Left lobe of liver (tissue), 2 donors: Measurements from ENCODE around the gene RPL37. TPM values are rescaled to one million over a fixed set of nuclear protein-coding genes. Genes with fewer than 3 reads are reported as not detected.
"Not testable (repeated sequence)": the region's sequence is repeated elsewhere in the genome, so short reads cannot be mapped to it uniquely, and the experiment has no call there.

Experiments
- ATAC-seq: fragments of 200-7000 bp; cut with Tn5 transposase; one replicate; pipeline ENCODE4 v1.9.1; 2020; ENCODE audit warnings: mild to moderate bottlenecking, moderate library complexity
- DNase-seq: peaks from one replicate; pipeline ENCODE4 v3.0.0-alpha.2; 2020; ENCODE audit warnings: low spot score
- total RNA-seq: library from RNA; stranded (reverse); gene quantifications from one replicate; pipeline ENCODE4 v1.2.1, GENCODE V29; 2021
- donor health status: DM: no; HTN: no; CAD: no; lungs with moderate emphysema.
- donor health status: DM: no; HTN: yes; CAD: no.

Gene RPL37
- total RNA-seq, 1 donor from 2014 or later: 375 TPM

DNA sequence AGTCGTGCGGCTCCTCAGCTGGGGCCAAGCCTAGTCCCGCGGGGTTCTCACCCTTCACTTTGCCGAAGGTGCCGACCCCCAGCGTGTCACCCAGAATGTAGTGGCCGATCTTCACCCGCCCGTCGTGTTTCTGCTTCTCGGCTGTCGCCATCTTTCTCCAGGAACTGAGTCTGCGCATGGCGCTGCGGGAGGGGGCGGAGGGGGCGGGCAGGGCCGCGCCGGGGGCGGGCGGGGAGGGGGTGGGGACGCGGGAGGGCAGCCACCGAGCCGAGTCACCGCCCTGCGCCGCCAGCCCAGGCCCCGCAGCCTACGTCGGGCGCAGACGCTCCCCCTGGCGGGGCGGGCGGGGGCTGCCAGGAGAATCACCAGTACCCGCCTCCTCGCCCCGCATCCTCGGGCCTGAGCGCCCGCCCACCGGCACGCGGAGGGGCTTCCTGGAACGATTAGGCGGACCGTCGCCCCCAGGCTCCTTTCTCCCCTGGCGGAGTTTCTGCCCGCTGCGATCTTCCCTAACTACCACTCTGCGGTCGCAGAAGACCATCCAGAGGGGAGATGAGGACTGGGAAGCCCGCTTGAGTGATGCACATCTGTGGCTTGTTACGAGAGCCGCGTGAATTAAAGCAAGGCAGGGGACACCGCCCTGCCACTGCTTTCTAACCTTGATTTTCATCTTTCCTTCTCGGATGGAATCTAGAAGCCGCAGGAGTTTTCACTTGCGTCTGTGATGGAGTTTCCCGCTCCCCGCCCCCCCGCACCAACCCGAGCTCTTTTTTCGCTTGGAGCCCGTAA, 36.8 kb downstream of the RPL37 start, which contains the start of gene PRKAA1:
Gene PRKAA1 (minus strand): TSS at position 363 of the 789 bp plus-strand sequence. CDS start 185 bp downstream, at position 178.
- ATAC-seq (peak; percentile 95), DNase-seq (peak; percentile 91)

DNA sequence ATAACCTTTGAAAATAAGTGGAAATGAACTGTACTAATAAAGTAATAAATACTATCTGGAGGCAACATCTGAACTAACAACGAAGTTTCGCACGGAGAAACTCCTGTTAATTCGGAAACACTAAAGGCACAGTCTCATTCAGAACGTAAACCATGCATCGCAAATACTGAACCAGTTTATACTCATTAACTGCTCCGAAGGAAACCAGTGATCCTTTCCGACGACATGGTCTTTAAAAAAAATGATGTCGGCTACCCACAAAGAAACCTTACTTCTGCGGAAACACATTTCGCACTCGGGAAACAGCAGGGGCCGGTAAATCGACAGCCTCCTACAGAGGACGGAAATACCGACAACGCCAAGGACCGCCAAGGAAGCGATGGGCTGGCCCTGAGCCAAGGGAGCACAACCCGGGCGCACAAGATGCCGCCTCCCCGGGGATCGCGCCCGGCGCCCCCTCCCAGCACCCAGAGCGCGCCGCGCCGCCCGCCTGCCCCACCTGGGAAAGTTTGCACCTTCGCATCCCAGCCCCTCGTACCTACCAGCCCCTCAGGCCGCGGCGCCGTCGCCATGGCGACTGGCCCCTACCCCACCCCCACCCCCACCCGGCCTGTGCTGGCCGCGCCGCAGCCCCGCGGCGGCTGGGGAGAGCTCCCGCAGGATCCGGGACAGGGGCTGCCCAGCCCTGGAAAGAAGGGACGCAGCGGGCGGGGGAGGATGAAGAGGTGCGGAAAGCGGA, 37.6 kb downstream of the RPL37 start:
- peak; percentile 69 for ATAC-seq
- peak; percentile 78 for DNase-seq

DNA sequence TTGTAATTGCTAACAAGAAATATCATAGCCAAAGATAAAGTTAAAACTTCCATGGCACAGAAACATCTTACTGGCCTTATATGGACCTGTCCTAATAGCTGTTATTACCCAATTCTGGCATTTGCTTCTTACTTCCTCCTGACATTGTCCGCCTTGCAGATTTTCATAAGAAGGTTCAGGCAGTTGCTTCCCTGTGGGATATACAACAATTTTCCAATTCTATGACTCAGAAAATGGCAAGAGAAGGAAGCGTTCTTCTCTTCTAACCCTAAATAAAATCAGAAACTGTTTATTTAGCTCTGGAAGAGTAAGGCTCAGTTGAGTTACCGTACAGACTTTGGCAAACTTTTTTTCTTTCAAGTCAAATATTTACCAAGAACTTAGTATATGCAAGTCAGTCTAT, 38.5 kb downstream of the RPL37 start:
- no peak for DNase-seq

DNA sequence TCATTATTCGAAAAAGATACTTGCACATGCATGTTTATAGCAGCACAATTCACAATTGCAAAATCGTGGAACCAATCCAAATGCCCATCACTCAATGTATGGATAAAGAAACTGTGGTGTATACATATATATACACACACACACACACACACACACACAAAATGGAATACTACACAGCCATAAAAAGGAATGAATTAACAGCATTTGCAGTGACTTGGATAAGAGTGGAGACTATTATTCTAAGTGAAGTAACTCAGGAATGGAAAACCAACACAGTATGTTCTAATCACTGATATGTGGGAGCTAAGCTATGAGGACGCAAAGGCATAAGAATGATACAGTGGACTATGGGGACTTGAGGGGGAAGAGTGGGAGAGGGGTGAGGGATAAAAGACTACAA, 40.1 kb downstream of the RPL37 start:
- not testable (repeated sequence) for DNase-seq, ATAC-seq

More for the DNA sequence above, 38.5 kb downstream of the RPL37 start:
- no peak for ATAC-seq

DNA sequence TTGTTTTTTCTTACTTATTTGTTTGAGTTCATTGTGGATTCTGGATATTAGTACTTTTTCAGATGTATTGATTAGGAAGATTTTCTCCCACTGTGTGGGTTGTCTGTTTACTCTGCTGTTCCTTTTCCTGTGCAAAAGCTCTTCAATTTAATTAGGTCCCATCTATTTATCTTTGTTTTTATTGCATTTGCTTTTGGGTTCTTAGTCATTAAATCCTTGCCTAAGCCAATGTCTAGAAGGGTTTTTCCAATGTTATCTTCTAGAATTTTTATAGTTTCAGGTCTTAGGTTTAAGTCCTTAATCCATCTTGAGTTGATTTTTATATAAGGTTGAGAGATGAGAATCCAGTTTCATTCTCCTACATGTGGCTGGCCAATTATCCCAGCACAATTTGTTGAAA, 40.7 kb downstream of the RPL37 start:
- not testable (repeated sequence) for DNase-seq, ATAC-seq

DNA sequence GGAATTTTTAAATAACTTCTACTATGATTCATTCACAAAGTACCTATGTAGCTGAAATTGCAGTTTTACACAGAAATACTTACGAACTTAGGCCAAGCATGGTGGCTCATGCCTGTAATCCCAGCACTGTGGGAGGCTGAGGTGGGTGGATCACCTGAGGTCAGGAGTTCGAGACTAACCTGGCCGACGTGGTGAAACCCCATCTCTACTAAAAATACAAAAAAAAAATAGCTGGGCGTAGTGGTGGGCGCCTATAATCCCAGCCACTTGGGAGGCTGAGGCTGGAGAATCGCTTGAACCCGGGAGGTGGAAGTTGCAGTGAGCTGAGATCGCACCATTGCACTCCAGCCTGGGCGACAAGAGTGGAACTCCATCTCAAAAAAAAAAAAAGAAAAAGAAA, 42.3 kb downstream of the RPL37 start:
- not testable (repeated sequence) for DNase-seq, ATAC-seq

DNA sequence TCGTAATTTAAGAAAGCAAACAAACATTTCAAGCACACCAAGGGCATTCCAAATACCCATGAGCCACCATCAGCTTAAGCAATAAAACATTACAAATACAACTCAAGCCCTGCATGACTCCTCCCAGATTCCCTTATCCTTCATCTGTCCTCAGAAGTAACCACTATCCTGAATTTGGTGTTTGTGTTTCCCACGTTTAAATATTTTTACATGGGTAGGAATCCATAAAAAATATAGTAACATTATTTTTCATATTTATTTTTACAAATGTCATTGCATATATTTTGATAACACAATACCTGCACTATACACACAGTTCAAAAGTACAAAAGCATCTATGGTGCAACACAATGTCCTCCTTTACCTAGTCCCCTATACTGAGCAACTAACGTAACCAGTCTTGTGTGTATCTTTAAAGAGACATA, 43.3 kb downstream of the RPL37 start:
- no peak for DNase-seq
- ATAC-seq: peak; percentile 64

DNA sequence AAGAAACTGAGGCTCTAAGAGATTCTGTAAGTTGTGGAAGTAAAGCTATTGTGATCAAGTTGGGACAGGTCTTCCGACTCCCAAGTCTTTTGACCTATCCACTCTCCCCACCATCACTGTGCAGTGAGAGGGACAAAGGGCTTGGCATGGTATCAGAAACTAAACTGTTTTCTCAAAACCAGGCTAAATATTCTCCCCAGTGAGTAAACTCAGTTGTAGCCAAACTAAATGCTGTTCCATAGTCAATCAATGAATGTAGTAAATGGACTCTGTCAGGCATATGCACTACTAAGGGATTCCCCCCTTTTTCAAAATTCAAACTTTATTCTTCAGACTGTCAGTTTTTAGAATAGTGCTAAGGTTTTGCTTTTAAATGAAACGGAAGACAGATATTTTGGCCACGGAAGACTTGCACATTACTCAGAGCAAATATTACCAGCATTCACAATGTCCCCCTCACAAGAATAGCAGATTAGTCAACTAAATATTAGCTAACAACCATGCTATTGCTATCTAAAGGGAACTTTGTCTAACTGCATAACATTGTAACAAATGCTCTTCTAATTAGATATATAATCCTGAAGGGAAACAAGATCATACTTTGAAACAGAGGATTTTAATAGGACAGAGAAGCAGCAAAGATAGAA, 44.0 kb downstream of the RPL37 start:
- no peak for DNase-seq
- peak; percentile 87 for ATAC-seq

DNA sequence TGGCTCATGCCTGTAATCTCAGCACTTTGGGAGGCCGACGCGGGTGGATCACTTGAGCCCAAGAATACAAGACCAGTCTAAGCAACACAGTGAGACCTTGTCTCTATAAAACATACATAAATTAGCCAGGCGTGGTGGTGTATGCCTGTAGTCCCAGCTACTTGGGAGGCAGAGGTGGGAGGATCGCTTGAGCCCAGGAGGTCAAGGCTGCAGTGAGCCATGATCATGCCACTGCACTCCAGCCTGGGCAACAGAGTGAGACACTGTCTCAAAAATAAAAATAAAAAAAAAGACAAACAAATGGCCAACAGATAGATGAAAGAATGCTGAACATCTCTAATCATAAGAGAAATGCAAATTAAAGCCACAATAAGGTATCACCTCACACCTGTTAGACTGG, 46.1 kb downstream of the RPL37 start:
- not testable (repeated sequence) for ATAC-seq, DNase-seq

DNA sequence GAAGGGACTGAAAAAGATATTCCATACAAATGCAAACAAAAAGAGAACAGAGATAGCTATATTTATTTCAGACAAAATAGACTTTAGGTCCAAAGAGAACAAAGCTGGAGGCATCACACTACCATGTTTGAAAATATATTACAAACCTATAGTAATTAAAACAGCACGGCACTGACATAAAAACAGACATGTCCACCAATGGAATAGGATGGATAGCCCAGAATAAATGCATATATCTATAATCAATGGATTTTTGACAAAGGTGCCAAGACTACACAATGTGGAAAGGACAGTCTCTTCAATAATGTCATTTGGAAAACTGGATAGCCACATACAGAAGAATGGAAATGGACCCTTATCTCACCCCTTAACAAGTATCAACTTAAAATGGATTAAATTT, 47.0 kb downstream of the RPL37 start:
- no peak for ATAC-seq

DNA sequence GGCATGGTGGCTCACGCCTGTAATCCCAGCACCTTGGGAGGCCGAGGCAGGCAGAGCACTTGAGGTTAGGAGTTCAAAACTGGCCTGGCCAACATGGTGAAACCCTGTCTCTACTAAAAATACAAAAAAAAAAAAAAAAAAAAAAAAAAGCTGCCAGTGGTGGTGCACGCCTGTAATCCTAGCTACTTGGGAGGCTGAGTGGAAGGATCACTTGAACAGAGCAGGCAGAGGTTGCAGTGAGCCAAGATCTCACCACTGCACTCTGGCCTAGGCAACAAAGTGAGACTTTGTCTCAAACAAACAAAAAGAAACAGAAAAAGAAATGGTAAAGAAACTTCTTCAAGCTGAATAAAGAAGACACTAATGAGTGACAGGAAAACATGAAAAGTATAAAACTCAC, 48.4 kb downstream of the RPL37 start:
- DNase-seq, ATAC-seq: not testable (repeated sequence)

More for the DNA sequence above, 47.0 kb downstream of the RPL37 start:
- DNase-seq: no peak

DNA sequence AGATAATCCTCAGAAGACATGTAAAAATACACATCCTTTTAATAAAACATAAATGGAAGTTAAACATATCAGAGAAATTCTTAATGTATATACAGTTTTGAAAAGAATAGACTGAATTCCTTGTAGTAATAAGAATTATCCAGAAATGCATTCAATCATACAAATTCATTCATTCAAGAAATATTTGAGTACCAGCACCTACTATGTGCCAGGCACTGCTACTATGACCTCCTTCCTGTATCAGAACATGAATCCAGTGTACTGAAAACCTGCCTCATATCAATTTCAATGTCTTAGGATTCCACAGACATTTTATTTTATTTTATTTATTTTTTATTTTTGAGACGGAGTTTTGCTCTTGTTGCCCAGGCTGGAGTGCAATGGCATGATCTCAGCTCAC, 50.1 kb downstream of the RPL37 start:
- DNase-seq (no peak), ATAC-seq (no peak)

DNA sequence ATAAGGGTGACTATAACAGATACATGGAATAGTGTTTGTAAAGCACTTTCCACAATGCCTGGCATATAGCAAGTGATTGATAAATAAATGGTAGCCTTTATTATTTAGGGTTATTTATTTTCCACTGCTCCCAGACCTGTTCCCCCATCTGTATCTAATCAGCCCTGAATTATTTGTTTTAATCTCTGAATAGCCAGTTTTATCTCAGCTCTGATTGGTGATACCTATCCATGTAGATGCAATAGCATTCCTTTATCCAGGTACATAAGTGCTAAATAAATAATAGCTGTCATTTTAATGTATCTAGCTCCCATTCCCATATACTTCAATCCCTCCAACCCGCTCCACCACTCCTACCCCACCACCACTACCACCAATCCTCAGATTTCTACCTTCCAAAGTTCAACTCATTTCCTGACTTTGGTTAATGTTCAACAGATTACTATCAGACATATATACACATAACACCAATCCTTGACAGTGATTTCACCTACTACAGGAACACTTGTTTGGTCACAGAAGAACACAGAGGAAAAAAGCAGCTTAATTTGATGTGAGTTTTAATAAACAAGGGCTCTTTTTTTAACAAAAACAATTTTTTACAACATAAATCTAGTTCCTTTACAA, 50.9 kb downstream of the RPL37 start:
- ATAC-seq (peak; percentile 86), DNase-seq (no peak)

DNA sequence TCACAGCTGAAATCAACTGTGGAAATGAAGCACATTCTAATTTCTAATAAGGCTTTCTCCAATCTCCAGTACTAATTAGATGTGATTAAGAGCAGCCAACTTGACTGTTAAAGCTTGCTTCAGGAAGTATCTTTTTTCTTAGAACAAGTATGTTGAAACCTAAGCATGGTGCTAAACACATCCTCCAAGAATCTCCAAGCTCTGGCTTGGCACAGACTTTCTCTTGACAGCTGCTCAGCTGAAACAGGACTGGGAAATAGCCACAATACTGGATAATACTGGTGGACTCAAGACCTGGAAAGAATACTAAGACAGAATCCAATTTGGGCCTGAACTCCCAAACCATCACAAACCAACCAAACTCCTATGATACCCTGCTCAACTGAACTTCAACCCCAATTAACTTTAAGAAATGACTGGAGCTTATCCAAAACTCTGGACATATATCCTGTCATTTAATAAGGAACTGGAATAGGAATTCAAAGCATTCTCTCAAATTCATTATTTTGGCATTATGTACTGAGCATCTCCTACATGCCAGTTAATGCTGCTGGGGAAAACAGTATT, 53.1 kb downstream of the RPL37 start:
- ATAC-seq: no peak
- DNase-seq: no peak

DNA sequence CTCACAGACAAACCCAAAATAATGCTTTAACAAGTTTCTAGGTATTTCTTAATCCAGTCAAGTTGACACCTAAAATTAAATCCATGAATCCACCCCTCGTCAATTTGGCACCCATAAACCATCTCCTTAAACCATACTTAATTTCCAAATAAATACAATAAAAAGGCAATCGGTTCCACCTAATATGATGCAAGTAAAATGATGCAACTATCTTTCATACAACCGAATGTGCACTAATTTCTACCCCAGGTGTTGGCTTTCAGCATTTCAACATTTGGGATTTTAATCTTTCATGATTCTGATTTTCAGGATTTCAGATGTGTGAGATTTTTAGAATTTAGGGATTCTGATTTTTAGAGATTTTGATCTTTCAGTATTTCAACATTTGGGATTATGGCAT, 54.2 kb downstream of the RPL37 start:
- no peak for DNase-seq
- no peak for ATAC-seq

DNA sequence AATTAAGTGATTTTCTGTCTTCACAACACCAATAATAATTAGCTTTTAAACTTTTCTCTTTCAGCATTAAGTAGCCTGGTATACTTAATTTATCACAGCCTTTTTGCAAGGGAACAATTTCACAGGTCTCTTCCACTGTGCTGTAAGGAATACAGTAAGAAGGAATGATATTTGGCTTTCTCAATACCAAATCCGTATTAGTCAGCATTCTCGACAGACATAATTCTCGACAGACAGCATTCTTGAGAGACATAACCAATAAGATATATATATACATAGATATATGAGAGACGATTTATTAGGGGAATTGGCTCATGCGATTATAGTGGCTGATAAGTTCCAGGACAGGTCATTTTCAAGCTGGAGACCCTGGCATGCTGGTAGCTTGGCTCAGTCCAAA, 54.8 kb downstream of the RPL37 start:
- DNase-seq: no peak
- no peak for ATAC-seq

DNA sequence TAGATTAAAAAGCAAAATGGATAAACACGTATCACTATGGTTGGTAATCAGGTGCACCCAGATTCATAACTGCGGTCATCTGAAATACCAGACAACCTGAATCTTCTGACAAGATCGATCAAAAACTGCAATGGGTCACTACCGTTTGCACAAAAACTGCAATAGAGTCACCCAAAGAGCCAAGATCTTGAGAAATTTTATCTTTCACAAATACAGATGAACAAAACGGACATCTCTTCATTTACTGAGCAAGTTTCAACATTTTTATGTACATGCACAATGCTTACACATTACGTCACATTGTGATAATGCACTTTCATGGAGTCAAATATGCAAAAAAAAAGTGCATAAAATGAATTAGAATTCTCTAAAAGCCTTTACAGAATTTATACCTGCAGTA, 55.5 kb downstream of the RPL37 start:
- DNase-seq (no peak), ATAC-seq (peak; percentile 50)

DNA sequence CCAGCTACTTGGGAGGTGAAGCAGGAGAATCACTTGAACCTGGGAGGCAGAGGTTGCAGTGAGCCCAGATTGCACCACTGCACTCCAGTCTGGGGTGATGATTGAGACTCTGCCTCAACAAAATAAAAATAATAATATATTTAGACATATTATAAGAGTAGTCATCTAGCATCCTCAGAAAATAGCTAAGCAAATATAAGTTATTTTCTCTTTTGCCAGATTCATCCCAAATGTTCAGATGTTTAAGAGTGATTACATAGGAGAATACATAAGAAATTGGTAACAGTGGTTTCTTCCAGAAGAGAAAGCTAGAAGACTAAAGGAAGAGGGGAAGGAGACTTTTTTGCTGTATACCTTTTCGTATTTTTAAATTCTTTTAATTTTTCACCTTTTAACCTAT, 56.9 kb downstream of the RPL37 start:
- no peak for ATAC-seq
- no peak for DNase-seq

DNA sequence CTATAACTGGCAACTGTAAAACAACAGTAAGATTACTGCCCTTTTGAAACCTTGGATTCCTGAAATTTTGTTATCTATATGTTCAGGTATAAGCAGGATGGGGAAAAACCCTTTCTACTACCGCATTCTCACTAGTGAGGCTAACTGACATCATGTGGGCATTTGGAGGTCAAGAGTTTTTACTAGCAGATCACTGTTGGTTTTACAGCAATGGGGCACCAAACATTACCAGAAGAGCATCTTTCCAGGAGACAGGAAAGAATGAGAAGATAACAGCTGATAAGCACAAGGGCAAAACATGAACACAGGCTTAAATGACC, 58.4 kb downstream of the RPL37 start:
- DNase-seq (no peak), ATAC-seq (no peak)

DNA sequence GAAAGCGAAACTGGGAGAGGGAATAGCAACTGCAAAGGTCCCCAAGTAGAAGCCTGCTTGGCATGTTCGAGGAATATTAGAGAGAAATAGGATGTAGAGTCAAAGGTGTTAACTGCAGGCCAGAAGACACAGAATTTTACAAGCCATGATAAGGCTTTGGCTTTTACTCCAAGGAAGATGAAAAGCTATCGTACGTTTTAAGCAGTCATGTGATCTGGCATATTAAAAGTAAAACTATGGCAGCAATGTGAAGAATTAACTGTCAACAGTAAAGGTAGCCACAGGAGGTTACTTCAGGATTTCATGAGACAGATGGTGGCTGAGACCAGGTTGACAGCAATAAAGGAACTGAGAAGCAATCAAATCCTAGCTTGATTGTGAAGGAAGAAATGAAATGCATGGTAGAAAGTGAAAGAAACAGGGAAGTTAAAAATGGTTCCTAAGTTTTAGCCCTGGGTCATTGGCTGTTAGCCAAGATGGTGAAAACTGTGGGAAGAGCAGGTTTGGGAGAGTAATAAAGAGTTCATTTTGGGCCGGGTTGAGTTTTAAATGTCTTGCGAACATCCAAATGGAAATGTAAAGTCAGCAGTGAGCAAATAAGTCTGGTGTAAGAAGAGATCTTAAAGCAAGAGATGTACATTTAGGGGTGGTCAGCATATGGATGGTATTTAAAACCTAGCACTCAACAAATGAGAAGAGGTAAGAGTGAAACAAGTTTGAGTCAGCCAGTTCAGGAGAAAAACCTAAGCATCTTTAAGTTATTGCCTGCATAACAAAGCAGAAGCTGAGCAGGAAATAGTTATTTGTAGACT, 59.0 kb downstream of the RPL37 start:
- no peak for ATAC-seq
- no peak for DNase-seq
